ENCODE data around the gene RPL19.

GRCh38 chr17:39198186-39198566 is 1.9 kb upstream of the RPL19 start:
- TF ChIP-seq CTCF (IDR thresholded peaks at IDR 0.05) (no peak), POLR2A (IDR thresholded peaks at IDR 0.05) (no peak)

All from body of pancreas (tissue), 4 donors.